Activated CD4-positive, alpha-beta memory T cell treated with anti-CD3 and anti-CD28 coated beads for 36 hours (primary cell): Measurements from ENCODE around the gene HOXA10. TPM values are rescaled to one million over a fixed set of nuclear protein-coding genes. Genes with fewer than 3 reads are reported as not detected.

Experiments used
- CTCF ChIA-PET: fragments of 350-600 bp; sonication (Branson Sonifier 250); formaldehyde crosslinking; loops from one replicate; lab custom pipeline; 2021; ENCODE audit warnings: antibody characterized with exemption, inconsistent platforms; lab: Charles Lee
- POLR2A ChIA-PET: fragments of 350-600 bp; sonication (Branson Sonifier 250); formaldehyde crosslinking; loops from one replicate; lab custom pipeline; 2021; ENCODE audit warnings: antibody characterized with exemption; lab: Charles Lee
- DNase-seq: peaks from one replicate; pipeline ENCODE4 v3.0.0-alpha.2; 2020
- H3K27ac Mint-ChIP-seq: one replicate; pipeline ENCODE4 v1.8.0; 2021; ENCODE audit warnings: mixed read lengths
- H3K27me3 Mint-ChIP-seq: one replicate; pipeline ENCODE4 v1.8.0; 2021; ENCODE audit warnings: mixed read lengths
- H3K36me3 Mint-ChIP-seq: one replicate; pipeline ENCODE4 v1.8.0; 2021; ENCODE audit warnings: mixed read lengths
- H3K4me1 Mint-ChIP-seq: one replicate; pipeline ENCODE4 v1.8.0; 2021; ENCODE audit warnings: low read depth, mixed read lengths
- H3K4me3 Mint-ChIP-seq: one replicate; pipeline ENCODE4 v1.8.0; 2021; ENCODE audit warnings: mild to moderate bottlenecking, mixed read lengths
- H3K9me3 Mint-ChIP-seq: one replicate; pipeline ENCODE4 v1.8.0; 2021; ENCODE audit warnings: mixed read lengths
- intact Hi-C: fragments of 100-400 bp; cut with micrococcal nuclease; formaldehyde crosslinking; loops from one replicate; pipeline ENCODE4 v1.15.1; 2023
- microRNA-seq: library from miRNA; unstranded; fragments of <30 nt; microRNA quantifications from one replicate; pipeline ENCODE4 v1.2.0, GENCODE V29; 2022; ENCODE audit warnings: borderline number of aligned reads, borderline microRNAs expressed, borderline replicate concordance
- total RNA-seq, 2 experiments: library from RNA; stranded (reverse); gene quantifications; one replicate each; pipeline ENCODE4 v1.2.3, GENCODE V29; 2021

Gene HOXA10
- total RNA-seq, 2 experiments from 2014 or later = not detected

DNA sequence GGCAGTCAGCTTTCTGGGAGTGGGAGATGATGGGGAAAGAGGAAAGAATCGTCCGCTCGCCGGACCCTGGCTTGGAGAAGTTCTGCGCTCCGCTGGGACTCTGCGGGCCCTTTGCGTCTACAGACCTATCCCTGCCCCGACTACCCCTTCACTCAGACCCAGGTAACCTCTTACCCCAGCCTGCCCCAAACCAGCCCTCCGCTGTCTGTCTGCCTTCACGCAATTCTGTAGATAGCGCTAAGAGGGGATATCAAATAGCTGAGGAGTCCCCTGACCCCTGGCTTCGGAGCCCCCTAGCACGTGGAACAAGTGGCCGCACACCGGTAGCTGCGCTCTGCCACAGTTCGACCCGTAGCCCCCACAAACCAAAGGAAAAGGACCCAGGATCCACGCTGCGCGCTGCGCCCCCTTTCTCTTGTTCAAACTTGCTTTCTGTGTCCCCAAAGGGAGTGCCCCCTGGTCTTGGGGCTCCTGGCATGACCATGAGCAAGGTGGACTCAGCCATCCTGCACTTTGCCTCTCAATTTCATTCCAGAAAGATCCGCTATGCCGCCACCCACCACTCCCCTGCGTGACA, 50.6 kb downstream of the HOXA10 start:
- Mint-ChIP-seq H3K27me3 (peaks cover 35% of the 10 kb centered on the region), H3K4me3 (no peak overlapping the region), H3K4me1 (no peaks in the 10 kb centered on the region), H3K36me3 (no peaks in the 10 kb centered on the region), H3K9me3 (no peaks in the 10 kb centered on the region), H3K27ac (no peak overlapping the region)
- DNase-seq = no peak
- ChIA-PET POLR2A (no interaction called here), CTCF (no interaction called here)
- intact Hi-C loops = no loop called here

DNA sequence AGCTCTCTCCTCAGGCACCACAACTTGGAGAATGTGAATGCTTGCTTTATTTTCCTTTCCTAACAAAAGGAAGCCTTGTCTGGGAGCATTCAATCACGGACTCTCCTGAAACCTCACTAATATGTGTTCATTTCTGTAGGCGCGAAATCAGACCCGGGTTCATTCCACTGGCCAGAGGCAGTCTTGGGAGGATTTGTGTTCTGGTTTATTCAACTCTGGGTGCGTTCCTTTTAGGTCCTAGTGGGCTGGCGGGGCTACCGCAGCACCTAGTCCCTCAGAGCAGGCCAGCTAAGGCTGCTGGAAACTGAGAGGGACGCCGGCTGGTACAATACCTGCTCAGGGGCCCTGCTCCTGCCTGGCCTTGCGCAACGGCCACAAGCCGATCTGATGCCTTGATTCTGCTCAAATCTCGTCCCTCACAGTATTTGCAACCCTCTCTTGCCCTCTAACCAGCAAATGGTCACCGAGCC, 51.1 kb downstream of the HOXA10 start:
- Mint-ChIP-seq H3K27ac (no peak overlapping the region), H3K9me3 (no peaks in the 10 kb centered on the region), H3K36me3 (no peaks in the 10 kb centered on the region), H3K4me1 (no peaks in the 10 kb centered on the region), H3K27me3 (peaks cover 35% of the 10 kb centered on the region), H3K4me3 (no peak overlapping the region)
- intact Hi-C loops = no loop called here
- POLR2A ChIA-PET = no interaction called here
- no peak for DNase-seq
- CTCF ChIA-PET = no interaction called here

DNA sequence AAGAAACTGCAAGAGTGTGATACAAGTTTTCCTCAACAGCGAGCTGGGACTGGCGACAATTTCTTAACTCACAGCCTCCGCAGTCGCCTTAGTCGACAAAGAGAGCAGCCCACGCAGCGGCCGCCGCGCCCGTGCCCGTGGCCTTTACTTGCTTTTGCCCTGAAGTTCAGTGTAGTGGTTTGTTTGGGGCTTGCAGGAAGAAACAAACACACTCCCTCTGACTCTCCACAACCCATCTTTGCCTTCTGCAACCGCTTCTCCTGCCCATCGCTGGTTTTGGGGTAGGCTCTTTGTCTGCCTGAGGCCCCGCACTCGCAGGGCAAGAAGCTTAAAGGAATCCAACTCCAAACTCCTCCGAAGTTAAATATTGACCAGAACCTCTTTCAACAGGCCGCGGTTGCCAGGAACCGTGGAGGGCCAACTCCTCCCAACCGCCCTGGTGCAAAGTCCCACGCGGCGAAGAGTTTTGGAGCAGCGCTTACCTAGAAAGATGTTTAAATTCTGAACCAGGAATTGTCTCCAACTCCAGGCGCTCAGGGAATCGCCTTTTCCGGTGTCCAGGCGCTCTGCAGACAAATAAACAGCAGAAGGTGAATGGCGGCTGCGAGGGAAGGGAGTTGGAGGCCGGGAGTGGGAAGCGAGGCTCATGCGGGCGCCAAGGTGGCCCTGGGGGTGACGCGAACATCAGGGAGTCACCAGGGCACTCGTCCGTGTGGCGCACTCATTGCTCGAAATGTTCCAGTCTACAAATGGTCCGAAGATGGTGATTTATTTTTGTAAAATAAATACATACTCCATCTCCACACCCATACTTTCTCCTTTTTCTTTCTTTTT, 51.8 kb downstream of the HOXA10 start:
- H3K4me3 Mint-ChIP-seq = no peak overlapping the region
- POLR2A ChIA-PET = no interaction called here
- H3K36me3 Mint-ChIP-seq = no peaks in the 10 kb centered on the region

DNA sequence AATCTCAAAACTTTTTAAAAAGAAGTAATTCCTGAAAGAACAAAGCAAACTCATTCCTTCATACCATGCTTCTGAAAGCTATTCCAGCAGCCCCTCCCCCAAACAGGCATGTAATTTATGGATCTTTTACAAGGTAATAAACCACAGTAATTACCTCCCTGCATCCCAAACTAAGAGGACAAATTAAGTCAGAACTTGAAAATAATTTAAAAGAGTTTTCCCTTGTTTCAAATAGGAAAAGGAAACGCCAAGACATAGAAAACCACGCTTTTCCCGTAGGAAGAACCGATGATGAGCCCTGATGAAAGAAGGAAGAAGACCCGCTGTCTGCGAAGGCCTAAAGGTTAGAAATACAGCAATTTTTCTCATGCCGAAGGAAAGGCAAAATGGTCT, 52.4 kb downstream of the HOXA10 start:
- Mint-ChIP-seq H3K36me3 (no peaks in the 10 kb centered on the region), H3K4me1 (no peaks in the 10 kb centered on the region), H3K27ac (no peak overlapping the region), H3K27me3 (peaks cover 24% of the 10 kb centered on the region), H3K4me3 (no peak overlapping the region), H3K9me3 (no peaks in the 10 kb centered on the region)
- ChIA-PET CTCF (no interaction called here), POLR2A (no interaction called here)
- DNase-seq = no peak
- intact Hi-C loops = no loop called here

More for the DNA sequence above, 51.8 kb downstream of the HOXA10 start:
- Mint-ChIP-seq H3K27me3 (peaks cover 29% of the 10 kb centered on the region), H3K9me3 (no peaks in the 10 kb centered on the region), H3K4me1 (no peaks in the 10 kb centered on the region), H3K27ac (no peak overlapping the region)
- intact Hi-C loops = no loop called here
- CTCF ChIA-PET = no interaction called here
- no peak for DNase-seq

Small RNA genes lying within 50 kb of the gene (microRNA-seq; reads per million reads assigned to microRNA genes)
- 19.3 reads per million, percentile 44 among the genes with 10 or more reads in this experiment for gene MIR196B

Other genes starting within 250 kb of the HOXA10 start
- under 1 TPM; 0.29 to 0.43 TPM for gene HOXA1, start 78.3 kb downstream of the HOXA10 start, total RNA-seq
- gene HOXA2, start 71.6 kb downstream of the HOXA10 start, total RNA-seq = not detected
- gene HOXA4, start 43.6 kb downstream of the HOXA10 start, total RNA-seq = not detected
- not detected for gene HOXA5, start 30.6 kb downstream of the HOXA10 start, total RNA-seq
- not detected for gene HOXA6, start 26.5 kb downstream of the HOXA10 start, total RNA-seq
- not detected for gene HOXA3, start 21.7 kb downstream of the HOXA10 start, total RNA-seq
- not detected for gene HOXA7, start 17.6 kb downstream of the HOXA10 start, total RNA-seq
- under 1 TPM in 1 of 2 experiments, not detected in 1; 0.19 TPM for gene HOXA9, start 8.8 kb downstream of the HOXA10 start, total RNA-seq
- gene HOXA11, start 10.9 kb upstream of the HOXA10 start, total RNA-seq = not detected
- not detected for gene HOXA13, start 25.8 kb upstream of the HOXA10 start, total RNA-seq
- not detected for gene EVX1, start 68.5 kb upstream of the HOXA10 start, total RNA-seq